ENCODE measurements around the gene ABHD2.

Gene ABHD2

GRCh38 chr15:89155122-89155521 lies 66.9 kb downstream of the ABHD2 start:
- no peak for DNase-seq (ENCODE audit: low read depth)

GRCh38 chr15:89155656-89156055 lies 67.4 kb downstream of the ABHD2 start:
- no peak for DNase-seq (ENCODE audit: low read depth)
- H3K4me3 ChIP-seq (ENCODE audit: low read depth, low read length): no peak overlapping the region

More at GRCh38 chr15:89155122-89155521, 66.9 kb downstream of the ABHD2 start:
- no peak overlapping the region for H3K4me3 ChIP-seq (ENCODE audit: low read depth, low read length)

GRCh38 chr15:89157061-89157460 lies 68.8 kb downstream of the ABHD2 start:
- H3K4me3 ChIP-seq (ENCODE audit: low read depth, low read length): no peak overlapping the region

GRCh38 chr15:89157918-89158564 lies 69.8 kb downstream of the ABHD2 start:
- no peak for DNase-seq (ENCODE audit: low read depth)
- H3K4me3 ChIP-seq (ENCODE audit: low read depth, low read length): no peak overlapping the region

More at GRCh38 chr15:89157061-89157460, 68.8 kb downstream of the ABHD2 start:
- DNase-seq (ENCODE audit: low read depth): no peak

- no peak for DNase-seq (ENCODE audit: low read depth)
Observed at GRCh38 chr15:89161666-89162065, 73.4 kb downstream of the ABHD2 start.

GRCh38 chr15:89163271-89164055 lies 75.2 kb downstream of the ABHD2 start:
- no peak overlapping the region for H3K4me3 ChIP-seq (ENCODE audit: low read depth, low read length)
- no peak for DNase-seq (ENCODE audit: low read depth)

More at GRCh38 chr15:89161666-89162065, 73.4 kb downstream of the ABHD2 start:
- no peak overlapping the region for H3K4me3 ChIP-seq (ENCODE audit: low read depth, low read length)

GRCh38 chr15:89164712-89165211 lies 76.5 kb downstream of the ABHD2 start:
- no peak for DNase-seq (ENCODE audit: low read depth)
- H3K4me3 ChIP-seq (ENCODE audit: low read depth, low read length): no peak overlapping the region

- H3K4me3 ChIP-seq (ENCODE audit: low read depth, low read length): no peak overlapping the region
- DNase-seq (ENCODE audit: low read depth): no peak
Observed at GRCh38 chr15:89165677-89166076, 77.4 kb downstream of the ABHD2 start.

- peak; percentile 50 for DNase-seq (ENCODE audit: low read depth)
- H3K4me3 ChIP-seq (ENCODE audit: low read depth, low read length): no peak overlapping the region
Observed at GRCh38 chr15:89167267-89168176, 79.3 kb downstream of the ABHD2 start.

- no peak overlapping the region for H3K4me3 ChIP-seq (ENCODE audit: low read depth, low read length)
Observed at GRCh38 chr15:89168316-89168833, 80.1 kb downstream of the ABHD2 start.

GRCh38 chr15:89170364-89170763 lies 82.1 kb downstream of the ABHD2 start:
- no peak for DNase-seq (ENCODE audit: low read depth)

More at GRCh38 chr15:89168316-89168833, 80.1 kb downstream of the ABHD2 start:
- no peak for DNase-seq (ENCODE audit: low read depth)

GRCh38 chr15:89171136-89172072 lies 83.1 kb downstream of the ABHD2 start:
- no peak overlapping the region for H3K4me3 ChIP-seq (ENCODE audit: low read depth, low read length)
- no peak for DNase-seq (ENCODE audit: low read depth)

More at GRCh38 chr15:89170364-89170763, 82.1 kb downstream of the ABHD2 start:
- H3K4me3 ChIP-seq (ENCODE audit: low read depth, low read length): no peak overlapping the region

GRCh38 chr15:89172921-89173320 lies 84.7 kb downstream of the ABHD2 start:
- DNase-seq (ENCODE audit: low read depth): no peak

GRCh38 chr15:89174476-89174875 lies 86.2 kb downstream of the ABHD2 start:
- no peak overlapping the region for H3K4me3 ChIP-seq (ENCODE audit: low read depth, low read length)
- DNase-seq (ENCODE audit: low read depth): no peak

More at GRCh38 chr15:89172921-89173320, 84.7 kb downstream of the ABHD2 start:
- no peak overlapping the region for H3K4me3 ChIP-seq (ENCODE audit: low read depth, low read length)

GRCh38 chr15:89175617-89176191 lies 87.4 kb downstream of the ABHD2 start:
- DNase-seq (ENCODE audit: low read depth): no peak
- H3K4me3 ChIP-seq (ENCODE audit: low read depth, low read length): no peak overlapping the region

GRCh38 chr15:89177116-89177515 lies 88.9 kb downstream of the ABHD2 start:
- H3K4me3 ChIP-seq (ENCODE audit: low read depth, low read length): no peak overlapping the region
- DNase-seq (ENCODE audit: low read depth): no peak

- DNase-seq (ENCODE audit: low read depth): peak; percentile 47
- H3K4me3 ChIP-seq (ENCODE audit: low read depth, low read length): no peak overlapping the region
Observed at GRCh38 chr15:89177633-89178306, 89.5 kb downstream of the ABHD2 start.
